ENCODE data around the gene ATXN3. TPM values are rescaled to one million over a fixed set of nuclear protein-coding genes. Genes with fewer than 3 reads are reported as not detected.

The ATXN3 gene
- total and polyA plus RNA-seq, 2 of the 13 experiments (the other 11 are each of a cell fraction or from before 2014, with no cell fraction given): 14.9 to 17.3 TPM

GRCh38 chr14:92154283-92154942, 48.0 kb upstream of the ATXN3 start (continued):
- TF ChIP-seq MLXIP (CRISPR knock-in tag; IDR thresholded peaks at IDR 0.05; ENCODE audit: borderline replicate concordance) (no peak), XBP1 (CRISPR knock-in tag; IDR thresholded peaks at IDR 0.05) (no peak), ZNF883 (CRISPR knock-in tag; IDR thresholded peaks at IDR 0.05; ENCODE audit: not compliant biosample characterization) (no peak), ZNF180 (CRISPR knock-in tag; IDR thresholded peaks at IDR 0.05; ENCODE audit: borderline replicate concordance, low read depth) (no peak), RELA (CRISPR knock-in tag; IDR thresholded peaks at IDR 0.05) (no peak), ZBTB49 (CRISPR knock-in tag; IDR thresholded peaks at IDR 0.05; ENCODE audit: borderline replicate concordance) (no peak), HNF4A (CRISPR knock-in tag; IDR thresholded peaks at IDR 0.05) (no peak), ATF6 (CRISPR knock-in tag; conservative IDR thresholded peaks at IDR 0.05) (no peak), ZBTB34 (CRISPR knock-in tag; IDR thresholded peaks at IDR 0.05) (no peak), ZMYM4 (CRISPR knock-in tag; IDR thresholded peaks at IDR 0.05) (no peak), ZNF263 (CRISPR knock-in tag; IDR thresholded peaks at IDR 0.05) (no peak), SALL2 (CRISPR knock-in tag; IDR thresholded peaks at IDR 0.05) (no peak), KLF13 (CRISPR knock-in tag; IDR thresholded peaks at IDR 0.05) (no peak), PHF5A (CRISPR knock-in tag; IDR thresholded peaks at IDR 0.05; ENCODE audit: low read depth, unreplicated experiment) (no peak), TBL1XR1 (IDR thresholded peaks at IDR 0.05; ENCODE audit: borderline replicate concordance, low read length, partially characterized antibody) (no peak), ZBTB46 (CRISPR knock-in tag; IDR thresholded peaks at IDR 0.05; ENCODE audit: borderline replicate concordance) (no peak), SOX13 (IDR thresholded peaks at IDR 0.05) (no peak), SOX13 (CRISPR knock-in tag; conservative IDR thresholded peaks at IDR 0.05 in 1 of 2, IDR thresholded peaks at IDR 0.05 in 1 of 2) (peak in 1 of 2 experiments; percentile 82; a peak in 2 of 4 replicates), RCOR2 (CRISPR knock-in tag; IDR thresholded peaks at IDR 0.05) (no peak)

Measured in HepG2 (cell line).